Common myeloid progenitor, CD34-positive (primary cell): ENCODE results near the gene GNL2.
"Not testable (repeated sequence)": the region's sequence is repeated elsewhere in the genome, so short reads cannot be mapped to it uniquely, and the experiment has no call there.

Experiments
- CTCF ChIA-PET: fragments of 350-600 bp; sonication (Branson Sonifier 250); formaldehyde crosslinking; loops from one replicate; lab custom pipeline; 2021; ENCODE audit warnings: antibody characterized with exemption; lab: Charles Lee
- POLR2A ChIA-PET: fragments of 350-600 bp; sonication (Branson Sonifier 250); formaldehyde crosslinking; loops from one replicate; lab custom pipeline; 2021; ENCODE audit warnings: antibody characterized with exemption; lab: Charles Lee
- DNase-seq, 3 donors: peaks; one replicate each; pipeline versions ENCODE4 v3.0.0 to v3.0.0-alpha.2; 2013
- H3K27ac ChIP-seq, 2 experiments: 1 replicate in 1 of 2; 2 replicates in 1 of 2; pipeline ENCODE4 v1.7.0; 2013; ENCODE audit warnings: inconsistent platforms in 2 of 2, low read length in 2 of 2, mild to moderate bottlenecking in 2 of 2, low read depth in 1 of 2, moderate library complexity in 1 of 2; ENCODE audit not compliant: severe bottlenecking in 2 of 2, insufficient read depth in 1 of 2, poor library complexity in 1 of 2
- H3K27me3 ChIP-seq, 5 experiments: replicated peaks in 2 of 5; 1 replicate in 3 of 5; 2 replicates in 2 of 5; pipeline versions ENCODE4 v1.6.1 to v1.7.0; 2013; ENCODE audit warnings: low read length in 4 of 5, mild to moderate bottlenecking in 2 of 5, moderate library complexity in 2 of 5, inconsistent platforms in 1 of 5; ENCODE audit not compliant: insufficient read depth in 5 of 5, control insufficient read depth in 4 of 5
- H3K36me3 ChIP-seq, 4 experiments: 1 replicate in 2 of 4; 2 replicates in 2 of 4; pipeline versions ENCODE4 v1.6.1 to v1.7.0; 2013; ENCODE audit warnings: low read length in 3 of 4, control low read depth in 1 of 4, mild to moderate bottlenecking in 1 of 4; ENCODE audit not compliant: control insufficient read depth in 4 of 4, insufficient read depth in 4 of 4
- H3K4me1 ChIP-seq, 4 experiments: 1 replicate in 3 of 4; 2 replicates in 1 of 4; pipeline versions ENCODE4 v1.6.1 to v1.7.1; 2013; ENCODE audit warnings: low read length in 3 of 4, mild to moderate bottlenecking in 3 of 4, control low read depth in 1 of 4, inconsistent platforms in 1 of 4, moderate library complexity in 1 of 4; ENCODE audit not compliant: control insufficient read depth in 4 of 4, insufficient read depth in 4 of 4; ENCODE audit errors: control extremely low read depth in 1 of 4
- H3K4me3 ChIP-seq, 7 experiments: 1 replicate in 4 of 7; 2 replicates in 3 of 7; pipeline versions ENCODE4 v1.5.1 to v1.7.0; 2013; ENCODE audit warnings: mild to moderate bottlenecking in 7 of 7, low read length in 6 of 7, moderate library complexity in 6 of 7, inconsistent platforms in 2 of 7, low read depth in 2 of 7, control low read depth in 1 of 7; ENCODE audit not compliant: insufficient read depth in 4 of 7, control insufficient read depth in 1 of 7; ENCODE audit errors: extremely low read depth in 1 of 7
- H3K9me3 ChIP-seq, 5 experiments: 1 replicate in 4 of 5; 2 replicates in 1 of 5; pipeline versions ENCODE4 v1.6.1 to v1.7.1; 2013; ENCODE audit warnings: low read length in 4 of 5, mild to moderate bottlenecking in 2 of 5, inconsistent platforms in 1 of 5, low read depth in 1 of 5, moderate library complexity in 1 of 5; ENCODE audit not compliant: control insufficient read depth in 4 of 5, insufficient read depth in 2 of 5; ENCODE audit errors: control extremely low read depth in 1 of 5
- WGBS: methylation state at CpG from one replicate; pipeline ENCODE4 v1.1.5; 2013; ENCODE audit not compliant: insufficient coverage; 5-methylcytosine and 5-hydroxymethylcytosine counted together

GNL2 gene

DNA sequence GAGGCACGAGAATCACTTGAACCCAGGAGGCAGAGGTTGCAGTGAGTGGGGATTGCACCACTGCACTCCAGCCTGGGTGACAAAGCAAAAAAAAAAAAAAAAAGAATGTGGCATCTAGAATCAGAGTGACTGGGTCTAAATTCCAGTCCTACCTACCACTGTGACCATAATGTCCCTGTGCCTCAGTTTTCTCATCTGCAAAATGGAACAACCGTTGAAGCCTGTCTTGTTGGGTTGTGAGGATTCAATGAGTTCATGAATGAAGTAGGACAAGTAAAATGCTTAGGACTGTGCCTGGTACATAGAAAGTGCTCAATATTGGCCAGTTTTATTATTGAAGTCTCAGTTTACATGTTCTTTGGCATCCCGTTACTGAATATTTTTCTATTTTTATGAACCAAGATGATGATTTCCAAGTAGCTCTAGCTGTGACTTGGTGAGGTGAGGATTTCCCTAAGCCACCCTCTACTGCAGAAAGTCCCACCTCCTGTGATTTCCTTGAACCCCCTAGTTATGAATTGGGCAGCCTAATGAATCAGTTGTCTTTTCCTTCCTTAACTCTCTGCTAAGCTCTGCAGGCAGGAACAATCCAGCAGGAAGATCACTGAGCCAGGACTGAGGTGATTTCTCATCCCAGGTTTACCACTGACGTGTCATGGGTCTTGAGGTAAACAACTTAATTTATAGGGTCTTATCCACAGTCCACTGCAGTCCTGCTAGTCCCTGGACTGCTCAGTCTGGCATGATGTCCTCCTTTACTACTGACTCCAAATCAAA is 62.2 kb downstream of the GNL2 start:
- Histone ChIP-seq H3K9me3 (no peaks in the 10 kb centered on the region), H3K4me1 (no peaks in the 10 kb centered on the region), H3K4me3 (no peak overlapping the region), H3K27ac (no peak overlapping the region), H3K27me3 (no peaks in the 10 kb centered on the region), H3K36me3 (peaks cover 5 to 32% (median 22%) of the 10 kb centered on the region in 4 experiments)
- no peak for DNase-seq
- POLR2A ChIA-PET = interaction anchor here (0.6 kb wide), 1 partner anchor 59 kb away, joined by 3 read pairs; no protein-coding TSS in a partner anchor
- CTCF ChIA-PET = no interaction called here
- 94% methylated on average over 3 of the region's 4 CpGs for WGBS

DNA sequence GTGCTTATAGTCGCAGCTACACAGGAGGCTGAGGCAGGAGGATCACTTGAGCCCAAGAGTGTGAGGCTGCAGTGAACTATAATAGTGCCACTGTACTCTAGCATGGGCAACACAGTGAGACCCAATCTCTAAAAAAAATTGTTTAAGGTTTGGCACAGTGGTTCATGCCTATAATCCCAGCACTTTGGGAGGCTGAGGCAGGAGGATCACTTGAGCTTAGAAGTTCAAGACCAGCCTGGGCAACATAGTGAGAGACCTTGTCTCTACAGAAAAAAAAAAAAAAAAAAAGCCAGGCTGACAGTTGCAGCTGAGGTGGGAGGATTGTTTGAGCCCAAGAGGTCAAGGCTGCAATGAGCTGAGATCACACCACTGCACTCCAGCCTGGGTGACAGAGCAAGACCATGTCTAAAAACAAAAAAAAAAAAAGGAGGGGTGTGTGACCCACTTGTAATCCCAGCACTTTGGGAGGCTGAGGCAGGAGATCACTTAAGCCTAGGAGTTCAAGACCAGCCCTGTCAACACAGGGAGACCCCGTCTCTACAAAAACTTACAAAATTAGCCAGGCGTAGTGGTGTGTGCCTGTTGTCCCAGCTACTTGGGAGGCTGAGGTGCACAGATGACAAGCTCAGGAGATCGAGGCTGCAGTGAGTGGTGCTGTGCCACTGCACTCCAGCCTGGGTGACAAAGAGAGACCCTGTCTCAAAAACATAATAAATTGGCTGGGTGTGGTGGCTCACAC is 63.1 kb downstream of the GNL2 start:
- not testable (repeated sequence) for H3K27me3 ChIP-seq, H3K4me3 ChIP-seq, H3K4me1 ChIP-seq, H3K9me3 ChIP-seq, DNase-seq, H3K27ac ChIP-seq
- 100% methylated on average over 4 of the region's 4 CpGs for WGBS
- CTCF ChIA-PET = interaction anchor here (1.1 kb wide), 1 partner anchor 17 kb away, joined by 3 read pairs; no protein-coding TSS in a partner anchor
- POLR2A ChIA-PET = interaction anchor here (0.6 kb wide), 1 partner anchor 58 kb away, joined by 3 read pairs; no protein-coding TSS in a partner anchor
- H3K36me3 ChIP-seq = peaks cover 5 to 24% (median 16%) of the 10 kb centered on the region in 4 experiments

DNA sequence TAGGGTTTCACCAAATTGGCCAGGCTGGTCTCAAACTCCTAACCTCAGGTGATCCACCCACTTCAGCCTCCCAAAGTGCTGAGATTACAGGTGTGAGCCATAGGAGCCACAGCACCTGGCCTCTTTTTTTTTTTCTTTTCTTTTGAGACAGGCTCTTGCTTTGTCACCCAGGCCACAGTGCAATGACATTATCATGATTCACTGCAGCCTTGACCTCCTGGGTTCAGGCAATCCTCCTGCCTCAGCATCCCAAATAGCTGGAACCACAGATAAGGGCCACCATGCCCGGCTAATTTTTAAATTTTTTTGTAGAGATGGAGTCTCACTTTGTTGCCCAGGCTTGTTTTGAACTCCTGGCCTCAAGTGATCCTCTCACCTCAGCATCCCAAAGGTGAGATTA is 65.8 kb downstream of the GNL2 start:
- H3K27ac ChIP-seq, H3K4me1 ChIP-seq, H3K36me3 ChIP-seq, POLR2A ChIA-PET, H3K9me3 ChIP-seq, H3K27me3 ChIP-seq, DNase-seq, H3K4me3 ChIP-seq: not testable (repeated sequence)
- WGBS = no CpG with 5 or more reads among the region's 1 CpG
- CTCF ChIA-PET = interaction anchor here (1.2 to 1.5 kb wide), 2 partner anchors 15 to 21 kb away, joined by 3 read pairs; partner anchors contain the start of gene MEAF6

DNA sequence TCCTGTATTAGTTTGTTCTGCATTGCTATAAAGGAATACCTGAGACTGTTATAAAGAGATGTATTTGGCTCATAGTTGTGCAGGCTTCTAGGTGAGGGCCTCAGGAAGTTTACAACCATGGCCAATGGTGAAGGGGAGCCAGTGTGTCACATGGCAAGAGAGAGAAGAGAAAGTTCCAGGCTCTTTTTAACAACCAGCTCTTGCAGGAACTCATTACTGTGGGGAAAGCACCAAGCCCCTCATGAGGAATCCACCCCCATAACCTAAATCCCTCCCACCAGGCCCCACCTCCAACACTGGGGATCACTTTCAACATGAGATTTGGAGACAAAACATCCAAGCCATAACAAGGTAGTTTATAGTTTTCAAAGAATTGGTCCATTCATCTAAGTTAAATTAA is 76.1 kb downstream of the GNL2 start:
- CTCF ChIA-PET = no interaction called here
- peaks cover 0 to 4% (median 0%) of the 10 kb centered on the region in 5 experiments for H3K9me3 ChIP-seq
- no peak overlapping the region for H3K4me3 ChIP-seq
- no peak overlapping the region for H3K27ac ChIP-seq
- no peaks in the 10 kb centered on the region for H3K36me3 ChIP-seq
- POLR2A ChIA-PET = no interaction called here
- H3K27me3 ChIP-seq = no peaks in the 10 kb centered on the region
- H3K4me1 ChIP-seq = peaks cover 3 to 11% (median 7%) of the 10 kb centered on the region in 4 experiments
- peak in 1 of 3 donors; percentile 19 for DNase-seq

DNA sequence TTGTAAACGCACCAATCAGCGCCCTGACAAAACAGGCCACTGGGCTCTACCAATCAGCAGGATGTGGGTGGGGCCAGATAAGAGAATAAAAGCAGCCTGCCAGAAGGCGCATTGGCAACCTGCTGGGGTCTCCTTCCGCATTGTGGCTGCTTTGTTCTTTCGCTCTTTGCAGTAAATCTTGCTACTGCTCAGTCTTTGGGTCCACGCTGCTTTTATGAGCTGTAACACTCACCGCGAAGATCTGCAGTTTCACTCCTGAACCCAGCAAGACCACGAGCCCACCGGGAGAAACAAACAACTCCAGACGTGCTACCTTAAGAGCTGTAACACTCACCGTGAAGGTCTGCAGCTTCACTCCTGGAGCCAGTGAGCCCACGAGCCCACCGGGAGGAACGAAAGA is 76.8 kb downstream of the GNL2 start:
- H3K9me3 ChIP-seq, H3K27ac ChIP-seq, H3K27me3 ChIP-seq, CTCF ChIA-PET, H3K36me3 ChIP-seq, POLR2A ChIA-PET, H3K4me3 ChIP-seq: not testable (repeated sequence)
- peaks cover 4 to 12% (median 7%) of the 10 kb centered on the region in 4 experiments for H3K4me1 ChIP-seq
- DNase-seq = peak in 1 of 3 donors; percentile 8
- WGBS = 74% methylated on average over 9 of the region's 15 CpGs

DNA sequence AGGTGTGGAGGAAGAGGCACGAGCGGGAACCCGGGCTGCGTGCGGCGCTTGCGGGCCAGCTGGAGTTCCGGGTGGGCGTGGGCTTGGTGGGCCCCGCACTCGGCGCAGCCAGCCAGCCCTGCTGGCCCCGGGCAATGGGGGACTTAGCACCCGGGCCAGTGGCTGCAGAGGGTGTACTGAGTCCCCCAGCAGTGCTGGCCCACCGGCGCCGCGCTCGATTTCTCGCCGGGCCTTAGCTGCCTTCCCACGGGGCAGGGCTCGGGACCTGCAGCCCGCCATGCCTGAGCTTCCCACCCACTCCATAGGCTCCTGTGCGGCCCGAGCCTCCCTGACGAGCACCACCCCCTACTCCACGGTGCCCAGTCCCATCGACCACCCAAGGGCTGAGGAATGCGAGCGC is 77.5 kb downstream of the GNL2 start:
- not testable (repeated sequence) for H3K27me3 ChIP-seq, H3K36me3 ChIP-seq, DNase-seq, H3K4me3 ChIP-seq, H3K27ac ChIP-seq, H3K9me3 ChIP-seq
- CTCF ChIA-PET = interaction anchor here (1.5 kb wide), 1 partner anchor 31 kb away, joined by 3 read pairs; no protein-coding TSS in a partner anchor
- POLR2A ChIA-PET = interaction anchor here (0.6 kb wide), 1 partner anchor 14 kb away, joined by 3 read pairs; no protein-coding TSS in a partner anchor
- 100% methylated on average over 5 of the region's 31 CpGs for WGBS
- peaks cover 9 to 19% (median 13%) of the 10 kb centered on the region in 4 experiments for H3K4me1 ChIP-seq
